Measurements from ENCODE around the gene ZNF22.

- TF ChIP-seq POLR2A (IDR thresholded peaks at IDR 0.05) (peak; percentile 65), EP300 (IDR thresholded peaks at IDR 0.05) (no peak)
- TF ChIP-seq, protein P1, sequence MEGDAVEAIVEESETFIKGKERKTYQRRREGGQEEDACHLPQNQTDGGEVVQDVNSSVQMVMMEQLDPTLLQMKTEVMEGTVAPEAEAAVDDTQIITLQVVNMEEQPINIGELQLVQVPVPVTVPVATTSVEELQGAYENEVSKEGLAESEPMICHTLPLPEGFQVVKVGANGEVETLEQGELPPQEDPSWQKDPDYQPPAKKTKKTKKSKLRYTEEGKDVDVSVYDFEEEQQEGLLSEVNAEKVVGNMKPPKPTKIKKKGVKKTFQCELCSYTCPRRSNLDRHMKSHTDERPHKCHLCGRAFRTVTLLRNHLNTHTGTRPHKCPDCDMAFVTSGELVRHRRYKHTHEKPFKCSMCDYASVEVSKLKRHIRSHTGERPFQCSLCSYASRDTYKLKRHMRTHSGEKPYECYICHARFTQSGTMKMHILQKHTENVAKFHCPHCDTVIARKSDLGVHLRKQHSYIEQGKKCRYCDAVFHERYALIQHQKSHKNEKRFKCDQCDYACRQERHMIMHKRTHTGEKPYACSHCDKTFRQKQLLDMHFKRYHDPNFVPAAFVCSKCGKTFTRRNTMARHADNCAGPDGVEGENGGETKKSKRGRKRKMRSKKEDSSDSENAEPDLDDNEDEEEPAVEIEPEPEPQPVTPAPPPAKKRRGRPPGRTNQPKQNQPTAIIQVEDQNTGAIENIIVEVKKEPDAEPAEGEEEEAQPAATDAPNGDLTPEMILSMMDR (IDR thresholded peaks at IDR 0.05) = peak in 2 of 3 donors; percentile 32 to 36
These were observed at the start of gene ZNF22 for GRCh38 chr10:45000752-45001380.
